K562 (cell line): ENCODE results near the gene ABCF2. TPM values are rescaled to one million over a fixed set of nuclear protein-coding genes. Genes with fewer than 3 reads are reported as not detected.
A peak's percentile ranks its signal among the peaks of the same experiment; 100 is the strongest.

ENCODE experiments used
- CTBP1 ChIP-seq: fragments of 450-650 bp; IDR thresholded peaks from 2 replicates; pipeline ENCODE4 v1.6.1; 2016; ENCODE audit warnings: borderline replicate concordance
- E2F6 ChIP-seq, 2 experiments: IDR thresholded peaks; 2 replicates each; pipeline ENCODE4 v1.6.1; 2011; ENCODE audit warnings: borderline replicate concordance in 1 of 2, control low read depth in 1 of 2, low read depth in 1 of 2, low read length in 1 of 2, mild to moderate bottlenecking in 1 of 2, mixed read lengths in 1 of 2, moderate library complexity in 1 of 2; ENCODE audit not compliant: insufficient read depth in 1 of 2, insufficient read length in 1 of 2, poor library complexity in 1 of 2, severe bottlenecking in 1 of 2; ENCODE audit errors: extremely low read depth in 1 of 2
- KDM5B ChIP-seq: fragments of 200-600 bp; sonication (generic); IDR thresholded peaks from 2 replicates; pipeline ENCODE4 v1.6.1; 2012; ENCODE audit warnings: low read depth, mild to moderate bottlenecking, moderate library complexity, low read length, control low read depth, inconsistent platforms; ENCODE audit not compliant: insufficient replicate concordance
- RBBP5 ChIP-seq: fragments of 200-600 bp; sonication (generic); IDR thresholded peaks from 2 replicates; pipeline ENCODE4 v1.6.1; 2012; ENCODE audit warnings: borderline replicate concordance, mild to moderate bottlenecking, low read length, control low read depth, inconsistent platforms; ENCODE audit not compliant: insufficient read depth, poor library complexity, severe bottlenecking
- RBM22 ChIP-seq: fragments of 200-400 bp; formaldehyde crosslinking; IDR thresholded peaks from 2 replicates; pipeline ENCODE4 v1.6.1; 2018; ENCODE audit warnings: low read length, low read depth; ENCODE audit not compliant: poor library complexity, severe bottlenecking
- SMARCC2 ChIP-seq: fragments of 450-650 bp; IDR thresholded peaks from 2 replicates; pipeline ENCODE4 v1.6.1; 2017; ENCODE audit warnings: antibody characterized with exemption, moderate library complexity, mild to moderate bottlenecking, low read depth
- ZEB2 ChIP-seq: fragments of 450-650 bp; IDR thresholded peaks from 2 replicates; pipeline ENCODE4 v1.6.1; 2016
- ZFP1 ChIP-seq: fragments of 450-650 bp; formaldehyde crosslinking; IDR thresholded peaks from 2 replicates; pipeline ENCODE4 v1.4.0; 2020; ENCODE audit warnings: mild to moderate bottlenecking, mixed read lengths
- ZNF318 ChIP-seq, 2 experiments: fragments of 450-650 bp; IDR thresholded peaks; 2 replicates each; pipeline ENCODE4 v1.6.1; 2016; ENCODE audit warnings: mild to moderate bottlenecking in 2 of 2, borderline replicate concordance in 1 of 2, low read depth in 1 of 2, moderate library complexity in 1 of 2
- ZNF512 ChIP-seq: IDR thresholded peaks from 2 replicates; pipeline ENCODE4 v1.6.1; 2016; ENCODE audit warnings: missing genetic modification characterization, missing compliant biosample characterization
- ZNF639 ChIP-seq, 2 experiments: fragments of 200-800 bp in 1 of 2; sonication (Bioruptor generic) in 1 of 2; sonication (generic) in 1 of 2; formaldehyde crosslinking in 1 of 2; IDR thresholded peaks in 1 of 2; conservative IDR thresholded peaks in 1 of 2; 2 replicates each; pipeline versions ENCODE4 v1.5.0 to v1.6.1; 2016 to 2020; ENCODE audit warnings: missing compliant biosample characterization in 1 of 2, missing genetic modification characterization in 1 of 2, missing genetic modification reagents in 1 of 2
- polyA plus RNA-seq, 8 experiments: library from polyadenylated mRNA; depleted of rRNA in 4 of 8; stranded (reverse) in 5 of 8; unstranded in 3 of 8; fragments of >200 nt; fragmentation: Nextera tagmentation in 2 of 8; fragmentation: Illumina TruSeq in 1 of 8; extraction: Ambion mirVana in 2 of 8; extraction: Trizol in 1 of 8; gene quantifications; 2 replicates each; pipeline versions ENCODE4 v1.2.1 to v1.2.3, GENCODE V29; 2011 to 2014; ENCODE audit warnings: inconsistent platforms in 1 of 8, missing spikeins in 1 of 8
- total RNA-seq, 7 experiments: library from RNA; depleted of rRNA in 6 of 7; stranded (reverse); fragments of >200 nt in 6 of 7; fragmentation: Illumina TruSeq in 2 of 7; extraction: Trizol in 2 of 7; gene quantifications; 2 replicates each; pipeline versions ENCODE4 v1.2.1 to v1.2.3, GENCODE V29; 2011 to 2021; ENCODE audit warnings: low replicate concordance in 1 of 7

The ABCF2 gene
- total and polyA plus RNA-seq, 9 of the 15 experiments (the other 6 are each of a cell fraction or from before 2014, with no cell fraction given): 62.1 to 224 (median 113) TPM

GRCh38 chr7:151251689-151252560, 24.9 kb upstream of the ABCF2 start (continued):
- TF ChIP-seq RBM22 (peak; percentile 73), SMARCC2 (no peak), ZEB2 (no peak), RBBP5 (peak; percentile 29), ZNF318 (IDR thresholded peaks at IDR 0.05; ENCODE audit: borderline replicate concordance in 1 of 2, low read depth in 1 of 2) (no peak), ZFP1 (CRISPR knock-in tag) (no peak), ZNF639 (CRISPR knock-in tag; conservative IDR thresholded peaks at IDR 0.05 in 1 of 2, IDR thresholded peaks at IDR 0.05 in 1 of 2) (0 out of 4 replicates have a peak, but pooled peaks of 1 of the 2 experiments have one; percentile 67), CTBP1 (peak; percentile 85; the same call in 1 of the 2 replicates), KDM5B (peak; percentile 25), ZNF512 (tag) (peak; percentile 48; the same call in 1 of the 2 replicates), E2F6 (IDR thresholded peaks at IDR 0.05; ENCODE audit: borderline replicate concordance in 1 of 2, extremely low read depth in 1 of 2, insufficient read depth in 1 of 2, insufficient read length in 1 of 2, low read depth in 1 of 2, low read length in 1 of 2, poor library complexity in 1 of 2, severe bottlenecking in 1 of 2) (peak in 1 of 2 experiments; percentile 69)
